ENCODE results near the gene LVRN.

Gene LVRN

GRCh38 chr5:115961381-115962238 is 665 bp upstream of the LVRN start:
- DNase-seq = no peak

GRCh38 chr5:115962565-115963402 is 509 bp downstream of the LVRN start:
- no peak for DNase-seq

GRCh38 chr5:115963566-115963965 is 1.3 kb downstream of the LVRN start:
- DNase-seq = no peak

- DNase-seq = no peak
These were observed 6.5 kb downstream of the LVRN start for GRCh38 chr5:115968770-115969169.

GRCh38 chr5:115977096-115977495 is 14.8 kb downstream of the LVRN start:
- DNase-seq = no peak

GRCh38 chr5:115977988-115978387 is 15.7 kb downstream of the LVRN start:
- no peak for DNase-seq

GRCh38 chr5:115978779-115979178 is 16.5 kb downstream of the LVRN start:
- DNase-seq = no peak

GRCh38 chr5:115979201-115980041 is 17.1 kb downstream of the LVRN start:
- no peak for DNase-seq

GRCh38 chr5:115983519-115983918 is 21.2 kb downstream of the LVRN start:
- DNase-seq = no peak

GRCh38 chr5:115985802-115986757 is 23.8 kb downstream of the LVRN start:
- DNase-seq = no peak

GRCh38 chr5:115988002-115988401 is 25.7 kb downstream of the LVRN start:
- DNase-seq = no peak

GRCh38 chr5:115992848-115993350 is 30.6 kb downstream of the LVRN start:
- no peak for DNase-seq

- no peak for DNase-seq
These were observed 33.1 kb downstream of the LVRN start for GRCh38 chr5:115995351-115995750.

GRCh38 chr5:116002116-116002906 is 40.0 kb downstream of the LVRN start:
- no peak for DNase-seq

GRCh38 chr5:116004248-116004647 is 42.0 kb downstream of the LVRN start:
- no peak for DNase-seq

- no peak for DNase-seq
These were observed 47.5 kb downstream of the LVRN start for GRCh38 chr5:116009806-116010205.

- no peak for DNase-seq
These were observed 48.8 kb downstream of the LVRN start for GRCh38 chr5:116011046-116011445.

GRCh38 chr5:116013207-116013785 is 51.0 kb downstream of the LVRN start:
- DNase-seq = no peak

- DNase-seq = no peak
These were observed 51.7 kb downstream of the LVRN start for GRCh38 chr5:116013936-116014335.

GRCh38 chr5:116023619-116024018 is 61.3 kb downstream of the LVRN start:
- DNase-seq = no peak

All from activated CD4-positive, alpha-beta T cell treated with anti-CD3 and anti-CD28 coated beads, Interleukin-2, Interleukin-6, amounts not matched to agents 100 ng/mL and 50 ng/mL, durations not matched to agents 16 hours and 8 hours (primary cell).